GM19035 (cell line): ENCODE data around the gene TMEM80.

Experiments
- ATAC-seq: cut with Tn5 transposase; IDR thresholded peaks from one replicate; pipeline ENCODE4 v1.9.1; 2021; ENCODE audit not compliant: unreplicated experiment

TMEM80 gene

DNA sequence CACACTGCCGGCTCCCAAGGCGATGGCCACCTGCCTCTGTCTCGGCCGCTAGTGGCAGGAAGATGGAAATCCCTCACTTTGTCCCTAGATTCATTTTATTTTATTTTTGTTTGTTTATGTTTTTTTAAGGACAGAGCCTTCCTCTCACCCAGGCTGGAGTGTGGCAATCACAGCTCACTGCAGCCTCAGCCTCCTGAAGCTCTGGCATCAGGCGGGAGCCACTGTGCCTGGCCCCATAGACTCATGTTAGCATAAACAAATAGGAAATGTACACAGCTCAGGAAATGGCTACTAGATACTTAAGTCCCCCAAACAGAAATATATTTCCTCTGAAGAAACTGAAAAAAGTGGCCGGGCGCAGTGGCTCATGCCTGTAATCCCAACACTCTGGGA lies 3.5 kb downstream of the TMEM80 start:
- no peak for ATAC-seq

GRCh38 chr11:699753-700152 lies 4.1 kb downstream of the TMEM80 start:
- ATAC-seq, result no peak

DNA sequence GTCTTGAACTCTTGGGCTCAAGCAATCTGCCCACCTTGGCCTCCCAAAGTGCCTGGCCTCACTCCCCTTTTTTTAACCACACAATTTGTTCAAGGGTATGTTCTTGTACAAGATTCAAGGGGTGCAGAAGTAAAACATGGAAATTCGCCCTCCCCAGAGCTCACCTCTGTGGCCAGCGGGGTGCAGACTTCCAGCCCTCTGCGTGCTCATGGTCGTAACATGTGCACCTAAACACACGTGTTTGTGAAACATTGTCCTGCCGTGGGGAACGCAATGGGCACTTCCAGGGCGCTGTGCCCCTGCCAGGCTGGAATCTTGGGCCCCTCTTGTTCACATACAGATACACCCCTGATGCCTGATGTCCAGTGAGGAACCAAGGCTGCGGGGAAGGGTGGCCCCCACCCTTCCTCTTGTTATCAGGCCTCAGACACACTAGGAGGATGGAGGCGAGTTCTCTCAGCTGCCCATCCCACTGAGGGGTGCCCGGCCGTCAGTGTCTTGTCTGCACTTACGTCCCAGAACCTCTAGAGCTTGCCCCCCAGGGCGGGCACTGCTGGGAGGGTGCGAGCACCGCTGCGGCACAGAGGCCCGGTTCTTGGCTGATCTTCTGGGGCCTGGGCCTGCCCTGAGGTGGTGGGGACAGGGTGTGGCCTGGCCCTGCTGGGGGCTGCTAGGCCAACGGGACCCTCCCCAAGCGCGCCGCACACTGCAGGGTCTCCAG lies 6.3 kb downstream of the TMEM80 start:
- no peak for ATAC-seq

- no peak for ATAC-seq
These were observed 7.1 kb downstream of the TMEM80 start for GRCh38 chr11:702462-703461.

DNA sequence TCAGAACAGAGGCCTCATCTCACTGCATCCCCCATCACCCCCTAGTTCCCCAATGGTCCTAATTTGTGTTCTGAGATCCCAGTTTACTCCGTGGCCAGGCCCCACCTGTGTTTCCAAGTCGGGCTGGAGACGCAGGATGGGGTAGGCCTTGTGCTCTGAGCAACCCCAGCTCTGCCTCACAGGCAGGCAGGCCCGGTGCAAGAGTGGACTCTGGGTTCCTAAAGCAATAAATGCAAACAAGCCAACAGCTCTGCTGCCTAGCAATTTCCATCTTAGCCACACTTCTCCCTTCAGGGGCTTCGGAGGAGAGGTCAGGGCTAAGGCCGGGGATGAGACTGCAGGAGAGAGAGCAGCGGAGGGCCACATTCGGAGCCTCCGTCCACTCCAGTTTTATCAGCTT lies 7.9 kb downstream of the TMEM80 start:
- ATAC-seq, result no peak

DNA sequence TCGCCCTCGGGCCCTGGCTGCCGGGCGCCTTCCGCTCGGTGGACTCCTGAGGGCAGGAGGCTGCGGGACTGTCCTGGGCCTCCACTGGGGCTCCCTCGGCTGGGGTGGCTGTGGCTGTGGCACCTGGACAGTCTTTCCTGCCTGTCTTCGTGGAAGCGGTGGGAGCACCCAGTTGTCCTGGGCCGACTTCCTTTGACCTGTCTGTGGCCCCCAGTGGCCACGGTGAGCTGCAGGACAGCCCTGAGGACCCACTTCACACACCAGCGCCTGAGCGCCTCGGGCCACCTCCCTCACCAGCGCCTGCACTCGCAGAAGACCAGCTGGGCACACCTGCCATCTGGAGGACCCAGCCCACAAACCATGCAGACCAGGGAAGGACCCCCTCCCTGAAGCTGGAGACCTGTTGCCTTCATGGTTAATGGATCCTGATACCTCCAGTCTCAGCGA lies 8.6 kb downstream of the TMEM80 start:
- ATAC-seq, result no peak

DNA sequence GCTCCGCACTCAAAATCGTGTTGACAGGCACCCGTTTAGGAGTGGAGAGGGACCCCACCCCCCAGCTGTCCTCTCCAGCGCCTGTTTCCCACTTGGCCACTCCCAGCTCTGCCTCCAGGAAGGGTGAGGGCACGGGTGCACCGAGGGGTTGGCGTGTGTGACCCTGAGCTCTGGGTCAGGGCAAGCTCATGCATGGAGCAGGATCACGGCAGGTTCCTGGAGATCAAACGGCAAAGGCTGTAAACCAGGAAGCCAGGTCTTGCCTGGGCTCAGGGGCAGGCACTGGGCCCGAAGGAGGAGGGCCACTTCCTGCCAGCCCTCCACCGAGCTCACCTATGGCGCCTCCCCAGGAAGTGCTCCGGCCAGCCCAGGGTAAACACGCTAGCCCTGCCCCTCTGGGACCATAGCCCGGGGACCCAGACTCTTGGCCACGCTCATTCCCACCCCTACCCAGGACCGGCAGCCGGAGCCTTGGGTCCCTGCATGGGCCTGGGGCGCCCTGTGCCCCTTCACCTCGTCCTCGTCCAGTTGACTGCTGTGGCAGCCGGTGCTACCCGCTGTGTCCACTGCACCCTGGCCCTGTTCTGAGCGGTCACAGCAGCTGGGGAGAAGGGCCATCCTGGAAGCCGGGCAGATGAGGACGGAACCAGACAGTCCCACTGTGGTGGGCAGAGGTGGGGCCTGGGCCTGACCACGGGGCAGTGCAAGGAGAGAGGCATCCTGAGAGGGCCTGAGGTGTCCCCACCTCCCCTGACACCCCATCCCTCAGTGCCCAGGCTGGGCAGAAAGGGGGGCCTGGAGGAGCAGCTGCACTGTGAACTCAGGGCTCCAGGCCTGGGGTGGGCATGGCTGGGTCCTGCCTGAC lies 9.4 kb downstream of the TMEM80 start:
- no peak for ATAC-seq

- no peak for ATAC-seq
These were observed 10.2 kb downstream of the TMEM80 start, which contains the start of gene EPS8L2 for GRCh38 chr11:705646-706438. EPS8L2 (plus strand) TSS chr11:706231; CDS start chr11:709408, 3,177 bp downstream.

- no peak for ATAC-seq
These were observed 10.9 kb downstream of the TMEM80 start for GRCh38 chr11:706439-706956.

- ATAC-seq, result no peak
These were observed 11.6 kb downstream of the TMEM80 start for GRCh38 chr11:706957-707816.

GRCh38 chr11:707817-708420 lies 12.3 kb downstream of the TMEM80 start:
- ATAC-seq, result no peak

- no peak for ATAC-seq
These were observed 12.9 kb downstream of the TMEM80 start for GRCh38 chr11:708511-708910.

- ATAC-seq, result no peak
These were observed 13.7 kb downstream of the TMEM80 start for GRCh38 chr11:709109-709997.

DNA sequence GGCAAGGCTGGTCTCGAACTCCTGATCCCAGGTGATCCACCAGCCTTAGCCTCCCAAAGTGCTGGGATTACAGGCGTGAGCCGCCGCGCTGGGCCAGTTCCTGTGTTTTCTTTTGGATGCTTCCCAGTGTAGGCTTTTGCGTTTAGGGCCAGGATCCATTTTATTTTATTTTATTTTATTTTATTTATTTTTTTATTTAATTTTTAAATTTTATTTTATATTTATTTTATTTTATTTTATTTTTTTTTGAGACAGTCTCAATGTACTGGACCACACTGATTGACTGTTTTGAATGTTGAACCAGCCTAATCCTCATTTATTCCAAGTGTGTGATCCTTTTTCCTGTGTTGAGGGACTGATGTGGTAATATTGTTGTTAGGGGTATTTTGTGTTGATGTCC lies 18.8 kb downstream of the TMEM80 start:
- ATAC-seq, result no peak

DNA sequence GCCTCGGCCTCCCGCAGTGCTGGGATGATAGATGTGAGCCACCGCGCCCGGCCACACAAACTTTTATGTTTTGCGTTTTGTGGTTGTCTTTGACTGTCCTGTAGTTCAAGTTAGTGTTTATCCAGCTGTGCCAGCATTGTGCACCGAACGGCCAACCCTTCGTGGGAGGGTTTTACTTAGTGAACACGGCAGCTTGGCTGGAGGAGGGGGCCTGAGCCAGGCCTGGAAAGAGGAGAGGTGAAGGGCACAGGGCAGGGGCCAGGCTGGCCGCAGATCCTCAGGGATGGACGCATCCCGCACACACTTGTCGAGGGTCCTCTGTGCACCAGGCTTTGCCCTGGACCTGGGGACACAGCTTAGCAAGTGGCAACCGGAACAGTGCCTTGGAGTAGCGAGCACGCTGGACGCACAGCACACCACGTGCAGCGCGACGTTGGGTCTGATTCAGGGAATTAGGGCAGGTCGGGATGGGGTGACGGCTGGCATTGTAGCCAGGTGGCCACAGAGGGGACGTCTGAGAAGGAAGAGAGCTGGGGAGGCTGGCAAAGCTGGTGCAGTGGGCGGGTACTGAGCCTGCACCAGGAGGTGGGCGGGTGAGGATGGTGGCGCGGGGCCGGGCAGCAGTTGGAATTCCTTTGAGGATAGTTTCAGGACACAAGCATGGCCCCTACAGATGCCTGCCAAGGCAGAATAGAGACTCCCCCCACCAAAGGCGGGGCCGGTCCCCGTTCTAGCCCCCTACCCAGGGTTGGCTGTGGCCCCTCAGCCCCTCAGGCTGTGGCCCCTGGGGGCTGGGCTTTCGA lies 23.8 kb downstream of the TMEM80 start:
- ATAC-seq, result no peak

GRCh38 chr11:720017-720641 lies 24.5 kb downstream of the TMEM80 start:
- no peak for ATAC-seq
